GM15510 (cell line): ENCODE results near the gene GRK5.
A peak's percentile ranks its signal among the peaks of the same experiment; 100 is the strongest.

Experiments used
- POLR2A ChIP-seq: IDR thresholded peaks from 3 replicates; pipeline ENCODE4 v1.6.1; 2011; ENCODE audit warnings: borderline replicate concordance; ENCODE audit not compliant: insufficient read length; ENCODE audit errors: extremely low read depth

GRK5 gene

DNA sequence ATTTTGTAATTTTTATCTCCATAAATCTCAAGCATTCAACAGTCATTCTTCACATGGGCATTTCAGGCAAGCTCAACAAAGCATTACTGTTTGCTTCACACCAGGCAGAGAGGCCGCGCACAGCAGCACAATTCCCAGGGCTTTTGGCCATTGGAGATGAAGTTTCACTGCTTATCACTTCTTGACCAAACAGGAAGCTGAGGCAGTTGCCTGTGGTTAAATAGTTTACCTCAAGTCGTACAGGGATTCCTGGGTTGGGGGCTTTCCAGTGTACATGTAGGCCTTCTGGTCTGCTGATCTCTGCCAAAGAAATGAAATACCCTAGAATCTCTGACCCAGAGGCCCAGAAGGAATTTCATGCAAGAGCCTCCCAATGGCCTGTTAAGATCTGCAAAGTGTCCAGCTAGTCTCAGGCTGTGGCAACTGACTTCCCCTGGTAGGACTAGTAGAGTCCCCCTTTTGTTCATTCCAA, 17.5 kb upstream of the GRK5 start:
- no peak for TF ChIP-seq POLR2A

DNA sequence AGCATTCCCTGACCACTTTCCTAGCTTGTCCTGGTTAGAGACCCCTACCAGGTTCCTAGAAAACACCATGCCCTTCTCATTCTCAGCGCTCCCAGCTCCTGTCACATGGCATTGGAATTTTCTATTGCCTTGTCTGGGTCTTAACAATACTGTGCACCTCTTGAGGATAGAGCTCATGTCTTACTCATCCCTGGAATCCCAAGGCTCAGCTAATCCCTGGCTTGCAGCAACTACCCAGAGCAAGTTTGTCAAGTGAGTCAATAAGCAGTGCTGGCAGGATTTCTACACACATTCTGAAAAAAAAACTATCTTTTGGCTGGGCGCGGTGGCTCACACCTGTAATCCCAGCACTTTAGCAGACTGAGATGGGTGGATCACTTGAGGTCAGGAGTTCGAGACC, 17.0 kb upstream of the GRK5 start:
- no peak for TF ChIP-seq POLR2A

DNA sequence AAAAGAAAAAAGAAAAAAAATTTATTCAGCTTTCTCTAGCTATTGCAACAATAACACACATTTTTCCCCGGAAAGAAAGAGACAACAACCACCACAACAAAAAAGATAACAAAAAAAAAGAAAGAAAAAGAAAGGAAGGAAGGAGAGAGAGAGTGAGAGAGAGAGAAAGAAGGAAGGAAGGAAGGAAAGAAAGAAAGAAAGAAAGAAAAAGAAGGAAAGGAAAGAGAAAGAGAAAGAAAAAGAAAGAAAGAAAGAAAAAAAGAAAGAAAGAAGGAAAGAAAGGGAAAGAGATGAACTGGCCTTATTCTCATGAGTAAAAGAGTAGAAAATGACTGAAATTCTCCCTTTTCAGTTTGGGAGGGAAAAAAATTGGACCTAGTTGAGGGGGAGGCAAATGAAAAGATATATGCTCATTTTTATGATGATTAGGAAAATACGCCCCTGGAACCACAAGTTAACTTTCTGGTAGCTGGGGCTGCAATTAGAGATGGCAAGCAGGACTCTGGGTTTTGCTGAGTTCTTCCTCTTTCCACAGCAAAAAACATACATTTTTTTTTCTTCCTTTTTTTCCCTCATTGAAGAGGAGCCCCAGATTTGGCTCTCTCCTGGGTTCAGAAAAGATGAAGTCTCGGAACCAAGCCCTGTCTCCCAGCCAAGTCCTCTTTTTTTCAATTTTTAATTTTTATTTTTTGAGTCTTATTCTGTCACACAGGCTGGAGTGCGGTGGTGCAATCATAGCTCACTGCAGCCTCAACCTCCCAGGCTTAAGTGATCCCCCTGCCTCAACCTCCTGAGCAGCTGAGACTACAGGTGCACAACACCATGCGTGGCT, 16.2 kb upstream of the GRK5 start:
- no peak for TF ChIP-seq POLR2A

DNA sequence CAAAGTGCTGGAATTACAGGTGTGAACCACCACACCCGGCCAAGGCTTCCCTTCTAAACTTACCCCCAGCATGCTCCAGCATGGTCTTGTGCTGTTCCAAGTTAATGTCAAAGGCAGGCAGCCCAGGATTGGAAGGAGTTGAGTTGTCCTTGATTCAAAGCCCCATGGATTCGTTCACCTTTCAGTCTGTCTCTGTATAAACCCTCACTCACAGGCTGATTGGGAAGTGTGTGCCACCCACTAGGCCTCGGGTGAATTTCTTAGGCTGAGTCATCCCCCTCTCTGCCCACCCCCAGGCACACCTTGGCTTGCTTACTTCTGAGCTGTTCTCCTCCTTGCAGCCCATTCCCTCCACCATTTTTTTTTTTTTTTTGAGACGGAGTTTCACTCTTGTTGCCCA, 15.5 kb upstream of the GRK5 start:
- TF ChIP-seq POLR2A, result no peak

DNA sequence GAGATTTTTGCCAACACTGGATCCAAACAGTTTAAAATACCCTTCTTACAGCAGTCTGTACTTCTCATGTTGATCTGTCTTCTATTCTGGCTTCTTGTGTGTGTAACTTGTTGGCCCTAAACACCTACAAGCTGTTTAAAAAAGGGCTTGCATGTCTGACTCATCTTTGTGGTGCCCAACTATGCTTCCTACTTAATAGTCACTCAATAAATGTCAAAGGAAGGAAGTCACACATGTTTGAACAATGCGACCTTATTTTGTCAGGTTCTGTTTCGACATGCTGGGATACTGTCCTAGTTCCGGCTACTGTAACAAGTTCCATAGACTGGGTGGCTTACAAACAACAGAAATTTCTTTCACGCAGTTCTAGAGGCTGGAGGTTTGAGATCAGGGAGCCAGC, 9.4 kb upstream of the GRK5 start:
- TF ChIP-seq POLR2A, result no peak

DNA sequence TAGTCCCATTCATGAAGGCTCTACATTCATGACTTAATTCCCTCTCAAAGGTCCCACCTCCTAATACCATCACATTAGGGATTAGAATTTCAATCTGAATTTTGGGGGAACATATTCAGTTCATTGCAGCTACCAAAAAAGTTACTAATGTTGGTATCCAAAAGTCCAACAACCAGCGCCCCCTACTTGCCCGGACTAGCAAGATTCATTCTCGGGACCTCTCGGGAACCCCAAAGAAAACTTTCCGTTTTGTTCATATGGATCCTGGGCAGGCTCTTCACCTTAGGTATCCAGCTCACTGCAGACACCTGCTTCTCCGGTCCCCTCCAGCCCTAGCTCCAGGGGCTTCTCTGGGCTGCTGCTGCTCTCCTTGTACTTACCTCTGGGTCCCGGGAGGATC, 8.9 kb upstream of the GRK5 start:
- TF ChIP-seq POLR2A, result no peak

DNA sequence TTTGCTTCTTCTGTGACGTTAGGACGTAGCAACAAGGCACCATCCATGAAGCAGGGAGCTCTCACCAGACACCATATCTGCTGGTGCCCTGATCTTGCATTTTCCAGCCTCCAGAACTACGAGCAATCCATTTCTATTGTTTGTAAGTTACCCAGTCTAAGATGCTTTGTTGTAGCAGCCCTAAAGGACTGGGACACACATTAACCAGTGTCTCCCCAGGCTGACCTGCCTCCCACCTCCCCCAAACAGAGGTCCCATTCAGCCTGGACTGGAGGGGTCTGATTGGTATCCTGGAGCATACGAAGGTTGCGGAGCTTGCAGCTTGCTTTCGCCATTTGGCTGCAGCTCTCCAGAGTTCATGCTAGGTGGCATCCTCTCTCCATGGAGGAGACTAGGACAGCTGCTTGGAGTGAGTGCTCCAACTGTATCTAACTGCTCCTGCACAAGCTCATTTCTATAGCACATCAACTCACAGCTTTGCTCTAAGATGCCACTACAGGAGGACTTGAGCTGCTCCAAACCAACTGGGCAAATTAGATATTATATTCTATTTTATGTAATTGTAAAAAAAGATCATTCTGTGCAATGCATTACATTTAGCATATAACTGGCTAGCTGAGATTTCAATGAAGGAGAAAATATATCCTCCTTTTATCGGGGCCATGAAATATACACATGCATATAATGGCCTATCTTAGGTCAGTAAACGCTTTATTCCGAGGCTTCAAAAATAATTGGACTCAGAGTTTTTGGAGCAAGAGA, 8.0 kb upstream of the GRK5 start:
- TF ChIP-seq POLR2A, result no peak

DNA sequence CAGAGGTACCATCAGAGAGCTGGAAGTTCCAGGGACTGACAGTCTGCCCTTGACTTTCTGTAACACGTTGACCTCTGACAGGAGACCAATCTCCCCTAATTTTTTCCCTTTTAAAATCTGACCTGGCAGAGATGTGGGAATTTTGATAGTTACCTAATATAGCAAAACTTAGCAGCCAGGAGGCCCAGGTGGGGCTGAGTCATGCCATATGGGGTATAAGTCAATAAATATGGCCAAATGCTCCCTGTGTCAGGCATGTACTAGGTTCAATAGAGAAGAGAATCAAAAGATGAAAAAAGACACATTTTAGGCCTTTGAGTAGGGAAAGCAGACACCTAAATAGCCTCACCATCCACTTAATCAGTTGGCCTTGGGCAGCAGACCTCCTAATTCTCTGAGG, 6.1 kb upstream of the GRK5 start:
- TF ChIP-seq POLR2A, result no peak

DNA sequence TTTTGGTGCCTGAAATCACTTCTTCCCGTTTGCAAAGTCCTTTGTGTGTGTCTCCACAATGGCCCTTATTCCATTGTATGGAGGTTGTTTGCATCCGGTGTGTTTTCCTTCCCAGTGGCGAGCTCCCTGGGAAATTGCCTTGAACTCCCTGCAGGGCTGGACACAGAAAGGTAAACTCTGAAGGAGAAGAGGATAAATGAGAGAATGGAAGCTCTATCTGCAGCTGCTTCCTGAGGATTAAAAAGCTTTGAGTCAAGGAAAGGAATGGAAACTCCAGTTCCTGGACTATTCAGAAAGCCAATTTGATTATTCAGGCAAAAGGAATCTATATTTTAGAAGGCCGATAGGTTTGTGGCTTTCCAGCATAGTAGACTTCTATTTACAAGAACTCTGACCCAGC, 4.4 kb upstream of the GRK5 start:
- TF ChIP-seq POLR2A, result no peak

DNA sequence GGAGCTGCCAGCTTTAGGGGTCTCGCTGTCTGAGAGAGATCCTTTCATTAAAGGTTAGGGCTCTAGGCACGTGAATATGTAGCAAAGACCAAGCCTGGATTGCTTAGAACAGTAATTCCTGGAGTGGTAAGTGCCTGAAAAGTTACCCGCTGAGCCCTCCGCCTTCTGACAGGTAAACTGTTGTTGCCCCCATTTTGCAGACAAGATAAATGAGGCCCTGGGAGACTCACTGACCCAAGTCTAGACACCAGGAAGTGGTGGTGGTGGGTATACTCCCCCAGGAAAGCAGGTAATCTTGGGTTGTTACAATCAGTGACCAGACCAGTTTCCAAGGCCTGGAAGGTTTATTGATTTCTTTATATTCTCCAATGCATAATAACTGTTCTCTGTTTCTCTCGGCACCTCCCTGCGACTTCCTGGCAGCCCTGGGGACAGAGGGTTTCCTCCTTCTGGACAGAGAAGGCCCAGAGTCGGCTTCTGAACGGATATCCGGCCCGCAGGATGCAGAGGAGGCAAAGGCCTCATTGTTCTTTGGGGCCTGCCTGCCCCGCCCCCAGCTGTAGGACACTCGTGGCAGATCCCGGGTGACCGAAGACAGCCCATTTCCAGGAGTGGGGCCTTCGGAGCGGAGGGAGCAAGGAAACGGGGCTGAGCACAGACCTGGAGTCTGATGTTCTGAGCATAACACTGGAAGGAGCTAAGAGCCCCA, 1.3 kb upstream of the GRK5 start:
- peak; percentile 55 for TF ChIP-seq POLR2A

DNA sequence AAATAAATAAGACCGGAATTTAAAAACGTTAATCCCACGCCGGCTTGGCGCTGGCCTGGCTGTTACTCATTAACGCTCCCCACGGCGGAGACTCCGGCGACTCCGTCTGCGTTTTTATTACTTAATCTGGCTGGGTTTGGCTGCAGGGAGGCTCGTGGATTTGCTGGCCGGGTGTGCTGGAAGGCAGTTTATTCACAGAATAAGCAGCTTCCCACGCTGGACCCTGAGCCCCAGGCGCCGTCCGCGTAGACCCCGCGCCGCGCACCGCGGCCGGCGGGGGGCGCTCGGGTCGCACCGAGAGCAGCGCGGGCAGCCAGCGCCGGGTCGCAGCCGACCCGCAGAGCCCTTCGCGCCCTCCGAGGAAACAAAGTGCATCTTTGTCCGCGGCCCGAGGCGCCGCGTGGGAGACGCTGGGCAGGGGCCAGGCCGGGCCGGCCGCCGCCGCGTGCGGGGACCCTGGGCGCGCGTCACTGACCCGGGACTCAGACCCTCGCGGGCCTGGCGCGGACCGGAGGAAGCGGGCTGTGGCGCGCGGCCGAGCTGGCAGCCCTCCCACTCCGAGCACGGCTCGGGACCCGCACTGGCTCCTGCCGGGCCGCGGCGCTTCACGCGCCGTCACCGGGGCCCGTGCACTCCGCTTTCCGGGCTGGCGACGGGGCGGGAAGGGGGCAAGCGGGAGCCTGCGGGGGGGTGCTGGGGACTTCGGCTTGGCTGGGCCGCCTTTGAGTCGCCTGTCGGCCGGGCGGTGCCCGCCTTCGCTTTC, 587 bp upstream of the GRK5 start:
- no peak for TF ChIP-seq POLR2A

DNA sequence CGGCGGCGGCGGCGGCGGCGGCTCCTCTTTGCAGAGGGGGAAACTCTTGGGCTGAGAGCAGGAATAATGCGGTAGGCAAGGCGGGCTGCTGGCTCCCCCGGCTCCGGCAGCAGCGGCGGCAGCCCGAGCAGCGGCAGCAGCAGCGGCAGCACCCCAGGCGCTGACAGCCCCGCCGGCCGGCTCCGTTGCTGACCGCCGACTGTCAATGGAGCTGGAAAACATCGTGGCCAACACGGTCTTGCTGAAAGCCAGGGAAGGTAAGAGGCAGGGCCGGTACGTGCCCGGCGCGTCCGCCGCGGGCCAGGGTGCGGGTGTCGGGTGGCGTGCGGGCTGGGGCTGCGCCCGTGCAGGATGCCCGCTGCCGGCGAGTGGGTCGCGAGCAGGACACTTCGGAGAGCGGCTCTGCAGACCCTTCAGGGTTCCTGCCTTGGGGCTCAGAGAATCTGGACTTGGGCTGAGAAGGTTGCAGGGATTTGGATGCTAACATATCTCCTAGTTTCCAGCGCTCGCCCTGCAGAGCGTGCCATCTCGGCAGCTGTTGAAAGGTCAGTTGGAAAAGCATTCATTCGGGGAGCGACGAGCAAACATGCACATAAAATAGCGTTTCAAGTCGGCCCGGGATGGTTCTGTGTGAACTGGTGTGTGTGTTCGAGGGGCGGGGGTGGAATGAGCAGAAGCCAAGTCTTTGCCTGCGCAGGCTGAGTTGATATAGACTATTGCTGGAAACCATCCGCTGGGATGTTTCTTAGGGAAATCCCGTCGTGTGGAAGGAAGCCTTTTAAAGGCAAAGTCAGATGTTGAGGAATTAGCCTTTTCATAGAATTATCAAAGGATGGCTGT, 562 bp downstream of the GRK5 start:
- TF ChIP-seq POLR2A, result no peak

DNA sequence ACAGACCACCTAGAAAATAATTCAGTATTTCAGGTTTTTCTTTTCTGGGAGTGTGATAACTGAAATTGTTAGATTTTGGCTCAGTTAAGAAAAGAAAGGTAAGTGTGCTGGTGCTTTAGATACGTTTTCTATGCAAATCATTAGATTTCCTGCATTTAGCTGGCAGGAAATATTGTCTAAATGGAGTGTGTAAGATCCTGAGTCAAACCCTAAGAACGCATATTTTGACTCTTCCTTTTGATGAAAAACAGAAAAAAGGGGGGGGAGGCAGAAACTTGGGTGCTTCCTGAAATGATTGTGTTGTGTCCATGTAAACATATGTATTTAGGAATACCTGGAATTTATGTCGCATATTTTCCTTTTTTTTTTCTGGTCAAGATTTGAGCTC, 1.2 kb downstream of the GRK5 start:
- no peak for TF ChIP-seq POLR2A
